Measurements from ENCODE around the gene COBL.

Gene COBL

GRCh38 chr7:51242007-51242691 is 74.5 kb downstream of the COBL start:
- H3F3A ChIP-seq (ENCODE audit: control insufficient read depth, insufficient read depth), result no peaks in the 10 kb centered on the region

GRCh38 chr7:51240868-51241267 is 75.7 kb downstream of the COBL start:
- Histone ChIP-seq H3K4me2 (ENCODE audit: low read length) (no peak overlapping the region), H3K9me2 (replicated peaks; ENCODE audit: control insufficient read depth, low read length) (no peaks in the 10 kb centered on the region), H4K20me1 (ENCODE audit: control insufficient read depth, insufficient read depth, low read depth, low read length) (no peaks in the 10 kb centered on the region), H3K27me3 (ENCODE audit: control insufficient read depth, low read length) (no peaks in the 10 kb centered on the region), H3K79me2 (ENCODE audit: control insufficient read depth, low read length) (no peaks in the 10 kb centered on the region), H3K9me3 (ENCODE audit: control insufficient read depth, insufficient read depth, low read length) (no peaks in the 10 kb centered on the region; the same call in 1 of the 2 replicates), H3K36me3 (ENCODE audit: control insufficient read depth, low read length) (no peaks in the 10 kb centered on the region), H3K27ac (ENCODE audit: low read depth, low read length) (no peak overlapping the region), H3F3A (ENCODE audit: control insufficient read depth, insufficient read depth) (no peaks in the 10 kb centered on the region), H3K4me3 (ENCODE audit: low read length) (no peak overlapping the region), H3K4me1 (ENCODE audit: control insufficient read depth, low read length) (no peaks in the 10 kb centered on the region)
- TF ChIP-seq, protein P1, sequence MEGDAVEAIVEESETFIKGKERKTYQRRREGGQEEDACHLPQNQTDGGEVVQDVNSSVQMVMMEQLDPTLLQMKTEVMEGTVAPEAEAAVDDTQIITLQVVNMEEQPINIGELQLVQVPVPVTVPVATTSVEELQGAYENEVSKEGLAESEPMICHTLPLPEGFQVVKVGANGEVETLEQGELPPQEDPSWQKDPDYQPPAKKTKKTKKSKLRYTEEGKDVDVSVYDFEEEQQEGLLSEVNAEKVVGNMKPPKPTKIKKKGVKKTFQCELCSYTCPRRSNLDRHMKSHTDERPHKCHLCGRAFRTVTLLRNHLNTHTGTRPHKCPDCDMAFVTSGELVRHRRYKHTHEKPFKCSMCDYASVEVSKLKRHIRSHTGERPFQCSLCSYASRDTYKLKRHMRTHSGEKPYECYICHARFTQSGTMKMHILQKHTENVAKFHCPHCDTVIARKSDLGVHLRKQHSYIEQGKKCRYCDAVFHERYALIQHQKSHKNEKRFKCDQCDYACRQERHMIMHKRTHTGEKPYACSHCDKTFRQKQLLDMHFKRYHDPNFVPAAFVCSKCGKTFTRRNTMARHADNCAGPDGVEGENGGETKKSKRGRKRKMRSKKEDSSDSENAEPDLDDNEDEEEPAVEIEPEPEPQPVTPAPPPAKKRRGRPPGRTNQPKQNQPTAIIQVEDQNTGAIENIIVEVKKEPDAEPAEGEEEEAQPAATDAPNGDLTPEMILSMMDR (IDR thresholded peaks at IDR 0.05; ENCODE audit: low read depth, low read length, poor library complexity, severe bottlenecking), result no peak
- TF ChIP-seq EZH2phosphoT487 (IDR thresholded peaks at IDR 0.05; ENCODE audit: borderline replicate concordance, low read length), result no peak

More at GRCh38 chr7:51242007-51242691, 74.5 kb downstream of the COBL start:
- Histone ChIP-seq H3K9me3 (ENCODE audit: control insufficient read depth, insufficient read depth, low read length) (no peaks in the 10 kb centered on the region; the same call in 1 of the 2 replicates), H3K9me2 (replicated peaks; ENCODE audit: control insufficient read depth, low read length) (no peaks in the 10 kb centered on the region), H3K4me3 (ENCODE audit: low read length) (no peak overlapping the region), H3K27me3 (ENCODE audit: control insufficient read depth, low read length) (no peaks in the 10 kb centered on the region), H4K20me1 (ENCODE audit: control insufficient read depth, insufficient read depth, low read depth, low read length) (no peaks in the 10 kb centered on the region), H3K4me2 (ENCODE audit: low read length) (no peak overlapping the region), H3K4me1 (ENCODE audit: control insufficient read depth, low read length) (no peaks in the 10 kb centered on the region), H3K36me3 (ENCODE audit: control insufficient read depth, low read length) (no peaks in the 10 kb centered on the region), H3K79me2 (ENCODE audit: control insufficient read depth, low read length) (no peaks in the 10 kb centered on the region), H3K27ac (ENCODE audit: low read depth, low read length) (no peak overlapping the region)
- no peak for TF ChIP-seq EZH2phosphoT487 (IDR thresholded peaks at IDR 0.05; ENCODE audit: borderline replicate concordance, low read length)
- TF ChIP-seq, protein P1 (IDR thresholded peaks at IDR 0.05; ENCODE audit: low read depth, low read length, poor library complexity, severe bottlenecking), result no peak

GRCh38 chr7:51239691-51240090 is 76.9 kb downstream of the COBL start:
- no peaks in the 10 kb centered on the region for H3K79me2 ChIP-seq (ENCODE audit: control insufficient read depth, low read length)
- no peaks in the 10 kb centered on the region for H3K27me3 ChIP-seq (ENCODE audit: control insufficient read depth, low read length)
- H4K20me1 ChIP-seq (ENCODE audit: control insufficient read depth, insufficient read depth, low read depth, low read length), result no peaks in the 10 kb centered on the region
- H3K36me3 ChIP-seq (ENCODE audit: control insufficient read depth, low read length), result no peaks in the 10 kb centered on the region
- H3K27ac ChIP-seq (ENCODE audit: low read depth, low read length), result no peak overlapping the region
- no peaks in the 10 kb centered on the region for H3F3A ChIP-seq (ENCODE audit: control insufficient read depth, insufficient read depth)
- no peaks in the 10 kb centered on the region for H3K9me2 ChIP-seq (replicated peaks; ENCODE audit: control insufficient read depth, low read length)
- no peaks in the 10 kb centered on the region; the same call in 1 of the 2 replicates for H3K9me3 ChIP-seq (ENCODE audit: control insufficient read depth, insufficient read depth, low read length)
- no peak overlapping the region for H3K4me3 ChIP-seq (ENCODE audit: low read length)
- H3K4me2 ChIP-seq (ENCODE audit: low read length), result no peak overlapping the region
- no peaks in the 10 kb centered on the region for H3K4me1 ChIP-seq (ENCODE audit: control insufficient read depth, low read length)
- TF ChIP-seq, protein P1 (IDR thresholded peaks at IDR 0.05; ENCODE audit: low read depth, low read length, poor library complexity, severe bottlenecking), result no peak
- no peak for TF ChIP-seq EZH2phosphoT487 (IDR thresholded peaks at IDR 0.05; ENCODE audit: borderline replicate concordance, low read length)
